Measurements from ENCODE around the gene NAALADL2.

- TF ChIP-seq, protein P1, sequence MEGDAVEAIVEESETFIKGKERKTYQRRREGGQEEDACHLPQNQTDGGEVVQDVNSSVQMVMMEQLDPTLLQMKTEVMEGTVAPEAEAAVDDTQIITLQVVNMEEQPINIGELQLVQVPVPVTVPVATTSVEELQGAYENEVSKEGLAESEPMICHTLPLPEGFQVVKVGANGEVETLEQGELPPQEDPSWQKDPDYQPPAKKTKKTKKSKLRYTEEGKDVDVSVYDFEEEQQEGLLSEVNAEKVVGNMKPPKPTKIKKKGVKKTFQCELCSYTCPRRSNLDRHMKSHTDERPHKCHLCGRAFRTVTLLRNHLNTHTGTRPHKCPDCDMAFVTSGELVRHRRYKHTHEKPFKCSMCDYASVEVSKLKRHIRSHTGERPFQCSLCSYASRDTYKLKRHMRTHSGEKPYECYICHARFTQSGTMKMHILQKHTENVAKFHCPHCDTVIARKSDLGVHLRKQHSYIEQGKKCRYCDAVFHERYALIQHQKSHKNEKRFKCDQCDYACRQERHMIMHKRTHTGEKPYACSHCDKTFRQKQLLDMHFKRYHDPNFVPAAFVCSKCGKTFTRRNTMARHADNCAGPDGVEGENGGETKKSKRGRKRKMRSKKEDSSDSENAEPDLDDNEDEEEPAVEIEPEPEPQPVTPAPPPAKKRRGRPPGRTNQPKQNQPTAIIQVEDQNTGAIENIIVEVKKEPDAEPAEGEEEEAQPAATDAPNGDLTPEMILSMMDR (IDR thresholded peaks at IDR 0.05), result no peak
- TF ChIP-seq POLR2A (IDR thresholded peaks at IDR 0.05), result no peak
These were observed 636.2 kb downstream of the NAALADL2 start for GRCh38 chr3:175495331-175495730.
